Esophagus squamous epithelium (tissue), 5 donors: ENCODE data around the gene DKK3. TPM values are rescaled to one million over a fixed set of nuclear protein-coding genes. Genes with fewer than 3 reads are reported as not detected.
A peak's percentile ranks its signal among the peaks of the same experiment; 100 is the strongest.

Experiments
- DNase-seq: peaks from one replicate; lab custom pipeline; 2025; lab: John Stamatoyannopoulos, UW
- H3K27ac ChIP-seq, 4 donors: fragments of 200-600 bp; sonication (generic); one replicate each; pipeline ENCODE4 v1.5.1; 2016 to 2019; ENCODE audit warnings: mild to moderate bottlenecking in 1 of 4
- H3K27me3 ChIP-seq, 4 donors: fragments of 200-600 bp; sonication (generic); 1 replicate in 3 of 4; 2 replicates in 1 of 4; pipeline versions ENCODE4 v1.5.1 to v1.6.0; 2017 to 2021; ENCODE audit warnings: antibody characterized with exemption in 1 of 4
- H3K36me3 ChIP-seq, 3 donors: fragments of 200-600 bp; sonication (generic); one replicate each; pipeline ENCODE4 v1.5.1; 2016 to 2019
- H3K4me1 ChIP-seq, 3 donors: fragments of 200-600 bp; sonication (generic); one replicate each; pipeline ENCODE4 v1.5.1; 2017 to 2019
- H3K4me3 ChIP-seq, 4 donors: fragments of 200-600 bp; sonication (generic); 1 replicate in 3 of 4; 2 replicates in 1 of 4; pipeline ENCODE4 v1.5.1; 2016 to 2019; ENCODE audit warnings: mild to moderate bottlenecking in 2 of 4, moderate library complexity in 1 of 4
- H3K9me3 ChIP-seq, 3 donors: fragments of 200-600 bp; sonication (generic); one replicate each; pipeline ENCODE4 v1.5.1; 2016 to 2019
- POLR2A ChIP-seq, 4 donors: fragments of 450-650 bp; IDR thresholded peaks; one replicate each; pipeline ENCODE4 v1.6.1; 2017; ENCODE audit warnings: antibody characterized with exemption in 4 of 4, mild to moderate bottlenecking in 4 of 4, moderate library complexity in 3 of 4
- WGBS, 2 donors: methylation state at CpG; one replicate each; pipeline ENCODE4 v1.1.5; 2018; 5-methylcytosine and 5-hydroxymethylcytosine counted together
- intact Hi-C: fragments of 100-400 bp; cut with DNase I; formaldehyde crosslinking; loops from one replicate; pipeline ENCODE4 v1.15.0; 2022
- total RNA-seq, 4 donors: library from RNA; depleted of rRNA; stranded (reverse); fragments of >200 nt; gene quantifications; one replicate each; pipeline ENCODE4 v1.1.0, GENCODE V29; 2016
- TF ChIP-seq, protein P1 (sequence below), 6 experiments: fragments of 450-650 bp in 4 of 6; fragments of 200-600 bp in 2 of 6; sonication (generic) in 2 of 6; IDR thresholded peaks; one replicate each; pipeline ENCODE4 v1.5.1; 2016 to 2019; ENCODE audit warnings: antibody characterized with exemption in 6 of 6, mild to moderate bottlenecking in 4 of 6, moderate library complexity in 4 of 6
- donor health status: DM: yes; HTN: yes; CAD: no.

The DKK3 gene
- total RNA-seq, 4 donors from 2014 or later: 24.8 to 112 (median 44.5) TPM

DNA sequence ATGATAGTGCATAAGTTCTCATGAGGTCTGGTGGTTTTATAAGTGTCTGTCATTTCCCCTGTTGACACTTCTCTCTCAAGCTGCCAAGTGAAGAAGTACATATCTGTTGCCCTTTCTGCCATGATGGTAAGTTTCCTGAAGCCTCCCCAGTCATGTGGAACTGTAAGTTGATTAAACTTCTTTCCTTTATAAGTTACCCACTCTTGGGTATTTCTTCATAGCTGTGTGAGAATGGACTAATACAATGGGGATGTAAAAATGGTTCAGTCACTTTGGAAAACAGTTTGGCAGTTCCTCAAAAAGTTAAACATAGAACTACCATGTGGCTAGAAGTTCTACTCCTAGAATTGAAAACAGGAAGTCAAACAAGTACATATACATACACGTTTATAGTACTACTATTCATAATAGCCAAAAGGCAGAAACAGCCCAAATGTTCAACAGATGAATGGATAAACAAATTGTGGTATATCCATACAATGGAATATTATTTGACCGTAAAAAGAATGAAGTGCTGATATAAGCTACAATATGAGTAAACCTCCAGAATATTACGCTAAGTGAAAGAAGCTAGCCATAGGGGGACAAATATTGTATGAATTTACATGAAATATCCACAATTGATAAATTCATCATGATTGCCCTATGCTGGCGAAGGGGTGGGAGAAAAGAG lies 16.0 kb upstream of the DKK3 start:
- no peaks in the 10 kb centered on the region for H3K9me3 ChIP-seq
- no peak for TF ChIP-seq POLR2A (IDR thresholded peaks at IDR 0.05)
- TF ChIP-seq, protein P1, sequence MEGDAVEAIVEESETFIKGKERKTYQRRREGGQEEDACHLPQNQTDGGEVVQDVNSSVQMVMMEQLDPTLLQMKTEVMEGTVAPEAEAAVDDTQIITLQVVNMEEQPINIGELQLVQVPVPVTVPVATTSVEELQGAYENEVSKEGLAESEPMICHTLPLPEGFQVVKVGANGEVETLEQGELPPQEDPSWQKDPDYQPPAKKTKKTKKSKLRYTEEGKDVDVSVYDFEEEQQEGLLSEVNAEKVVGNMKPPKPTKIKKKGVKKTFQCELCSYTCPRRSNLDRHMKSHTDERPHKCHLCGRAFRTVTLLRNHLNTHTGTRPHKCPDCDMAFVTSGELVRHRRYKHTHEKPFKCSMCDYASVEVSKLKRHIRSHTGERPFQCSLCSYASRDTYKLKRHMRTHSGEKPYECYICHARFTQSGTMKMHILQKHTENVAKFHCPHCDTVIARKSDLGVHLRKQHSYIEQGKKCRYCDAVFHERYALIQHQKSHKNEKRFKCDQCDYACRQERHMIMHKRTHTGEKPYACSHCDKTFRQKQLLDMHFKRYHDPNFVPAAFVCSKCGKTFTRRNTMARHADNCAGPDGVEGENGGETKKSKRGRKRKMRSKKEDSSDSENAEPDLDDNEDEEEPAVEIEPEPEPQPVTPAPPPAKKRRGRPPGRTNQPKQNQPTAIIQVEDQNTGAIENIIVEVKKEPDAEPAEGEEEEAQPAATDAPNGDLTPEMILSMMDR (IDR thresholded peaks at IDR 0.05): no peak
- no peaks in the 10 kb centered on the region for H3K36me3 ChIP-seq
- H3K4me3 ChIP-seq: no peak overlapping the region
- no peak overlapping the region for H3K27ac ChIP-seq
- H3K27me3 ChIP-seq: no peaks in the 10 kb centered on the region
- WGBS, 2 donors: 53 to 69% methylated on average over 4 of the region's 4 CpGs
- peaks cover 0 to 14% (median 0%) of the 10 kb centered on the region in 3 donors for H3K4me1 ChIP-seq
- DNase-seq: no peak
- intact Hi-C loops: no loop called here

DNA sequence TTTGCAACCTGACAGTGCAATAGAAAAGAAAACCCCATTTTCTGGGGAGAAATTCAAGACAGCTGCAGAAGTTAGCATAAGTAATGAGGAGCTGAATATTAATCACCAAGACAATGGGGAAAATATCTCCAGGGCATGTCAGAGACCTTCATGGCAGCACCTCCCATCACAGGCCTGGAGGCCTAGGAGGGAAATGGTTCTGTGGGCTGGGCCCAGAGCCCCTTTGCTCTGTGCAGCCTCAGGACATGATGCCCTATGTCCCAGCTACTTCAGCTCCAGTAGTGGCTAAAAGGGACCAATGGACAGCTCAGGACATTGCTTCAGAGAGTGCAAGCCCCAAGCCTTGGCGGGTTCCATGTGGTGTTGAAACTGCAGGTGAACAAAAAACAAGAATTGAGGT lies 14.6 kb upstream of the DKK3 start:
- Histone ChIP-seq H3K36me3 (no peaks in the 10 kb centered on the region), H3K9me3 (no peaks in the 10 kb centered on the region), H3K27ac (no peak overlapping the region), H3K4me1 (peaks cover 0 to 17% (median 0%) of the 10 kb centered on the region in 3 donors), H3K4me3 (no peak overlapping the region), H3K27me3 (no peaks in the 10 kb centered on the region)
- WGBS, 2 donors: 86 to 100% methylated on average over 1 of the region's 1 CpG
- intact Hi-C loops: no loop called here
- no peak for DNase-seq
- TF ChIP-seq, protein P1 (IDR thresholded peaks at IDR 0.05): no peak
- TF ChIP-seq POLR2A (IDR thresholded peaks at IDR 0.05): no peak

DNA sequence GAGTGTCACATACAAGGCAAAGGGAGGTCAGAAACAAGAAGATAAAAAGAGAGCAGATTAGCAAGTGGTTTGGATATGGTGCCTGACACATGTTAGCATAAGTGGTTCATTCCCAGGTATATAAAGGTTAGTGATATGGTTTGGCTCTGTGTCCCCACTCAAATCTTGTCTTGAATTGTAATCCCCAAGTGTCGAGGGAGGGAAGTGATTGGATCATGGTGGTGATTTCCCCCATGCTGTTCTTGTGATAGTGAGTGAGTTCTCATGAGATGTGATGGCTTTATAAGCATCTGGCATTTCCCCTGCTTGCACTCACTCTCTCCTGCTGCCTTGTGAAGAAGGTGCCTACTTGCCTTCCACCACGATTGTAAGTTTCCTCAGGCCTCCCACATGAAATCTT lies 12.1 kb upstream of the DKK3 start:
- intact Hi-C loops: no loop called here
- Histone ChIP-seq H3K4me1 (peaks cover 0 to 26% (median 0%) of the 10 kb centered on the region in 3 donors), H3K36me3 (no peaks in the 10 kb centered on the region), H3K9me3 (no peaks in the 10 kb centered on the region), H3K27me3 (no peaks in the 10 kb centered on the region), H3K4me3 (no peak overlapping the region), H3K27ac (no peak overlapping the region)
- WGBS, 2 donors: 42 to 54% methylated on average over 2 of the region's 2 CpGs
- DNase-seq: no peak
- TF ChIP-seq POLR2A (IDR thresholded peaks at IDR 0.05): no peak
- TF ChIP-seq, protein P1 (IDR thresholded peaks at IDR 0.05): no peak

DNA sequence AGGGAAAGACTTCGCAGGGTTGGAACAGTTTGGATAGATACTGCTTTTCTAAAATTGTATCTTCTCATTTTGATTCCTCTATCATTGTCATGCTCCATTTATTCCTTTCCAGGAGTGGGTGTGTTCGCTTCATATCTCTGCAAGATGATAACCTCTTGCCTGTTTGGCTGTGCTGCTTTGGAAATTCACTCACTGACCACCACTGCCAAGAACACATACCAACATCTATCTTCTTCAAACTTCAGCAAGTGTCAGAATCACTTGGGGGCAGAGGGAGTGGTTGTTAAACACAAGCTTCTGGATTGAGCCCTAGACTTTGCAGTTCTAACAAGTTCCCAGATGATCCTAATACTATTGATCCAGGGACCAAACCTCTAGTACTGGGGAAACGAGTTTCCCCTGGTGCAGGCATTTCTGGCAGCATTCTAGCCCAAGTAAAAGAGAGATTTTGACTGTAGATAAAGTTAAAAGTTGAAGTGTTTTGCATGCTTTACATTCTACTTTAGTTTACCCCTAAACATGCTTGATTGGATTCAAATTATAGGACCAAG lies 11.5 kb upstream of the DKK3 start:
- Histone ChIP-seq H3K27ac (peak overlapping the region in 2 of 4 donors; percentile 17 to 31), H3K4me1 (peaks cover 0 to 26% (median 0%) of the 10 kb centered on the region in 3 donors), H3K27me3 (no peaks in the 10 kb centered on the region), H3K9me3 (no peaks in the 10 kb centered on the region), H3K4me3 (no peak overlapping the region), H3K36me3 (no peaks in the 10 kb centered on the region)
- no peak for TF ChIP-seq POLR2A (IDR thresholded peaks at IDR 0.05)
- TF ChIP-seq, protein P1 (IDR thresholded peaks at IDR 0.05): no peak
- intact Hi-C loops: no loop called here
- WGBS, 2 donors: 34 to 66% methylated on average over 3 of the region's 3 CpGs
- no peak for DNase-seq

DNA sequence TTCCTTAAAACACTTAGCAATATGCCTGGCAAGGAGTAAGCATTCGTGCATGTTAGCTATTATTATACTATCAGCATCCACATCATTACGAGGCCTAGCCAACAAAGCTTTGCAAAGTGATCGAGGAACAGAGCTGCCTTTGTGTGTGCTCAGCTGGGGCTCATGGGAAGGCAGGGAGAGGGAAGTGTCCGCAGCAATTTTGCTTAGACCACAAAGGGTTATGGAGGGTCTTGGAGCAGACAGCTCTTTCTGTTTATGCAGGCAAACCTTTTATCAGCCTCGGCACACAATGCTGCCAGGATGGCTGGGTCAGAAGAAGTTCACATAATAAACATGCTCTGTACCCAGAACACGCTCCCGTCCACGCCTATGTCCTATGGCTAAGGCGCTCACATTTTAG lies 10.9 kb upstream of the DKK3 start:
- H3K4me3 ChIP-seq: no peak overlapping the region
- no peaks in the 10 kb centered on the region for H3K27me3 ChIP-seq
- TF ChIP-seq, protein P1 (IDR thresholded peaks at IDR 0.05): no peak
- TF ChIP-seq POLR2A (IDR thresholded peaks at IDR 0.05): no peak
- DNase-seq: no peak
- H3K36me3 ChIP-seq: no peaks in the 10 kb centered on the region
- intact Hi-C loops: no loop called here
- H3K4me1 ChIP-seq: peaks cover 0 to 26% (median 0%) of the 10 kb centered on the region in 3 donors
- WGBS, 2 donors: 41 to 55% methylated on average over 9 of the region's 9 CpGs
- peak overlapping the region in 2 of 4 donors; percentile 17 to 31 for H3K27ac ChIP-seq
- H3K9me3 ChIP-seq: no peaks in the 10 kb centered on the region
